WTC11 (cell line): ENCODE measurements around the gene SSH2. TPM values are rescaled to one million over a fixed set of nuclear protein-coding genes. Genes with fewer than 3 reads are reported as not detected.

Experiments
- ATAC-seq: fragments of 200-7000 bp; cut with Tn5 transposase; 2 replicates; pipeline ENCODE4 v1.10.0; 2021; ENCODE audit warnings: mild to moderate bottlenecking, moderate library complexity
- CTCF ChIA-PET: fragments of 300-600 bp; sonication (Branson Sonifier 250); formaldehyde crosslinking; loops from one replicate; lab custom pipeline; 2021; ENCODE audit warnings: antibody characterized with exemption; lab: Charles Lee
- POLR2A ChIA-PET: fragments of 350-600 bp; sonication (Branson Sonifier 250); formaldehyde crosslinking; loops from one replicate; lab custom pipeline; 2021; ENCODE audit warnings: antibody characterized with exemption; lab: Charles Lee
- DNase-seq: peaks from one replicate; pipeline ENCODE4 v3.0.0; 2021; ENCODE audit warnings: low spot score
- H3K27ac Mint-ChIP-seq: 2 replicates; pipeline ENCODE4 v1.8.0; 2021; ENCODE audit warnings: mixed read lengths
- H3K27me3 Mint-ChIP-seq: 2 replicates; pipeline ENCODE4 v1.8.0; 2021; ENCODE audit warnings: low read depth, mild to moderate bottlenecking, moderate library complexity, mixed read lengths
- H3K36me3 Mint-ChIP-seq: 2 replicates; pipeline ENCODE4 v1.8.0; 2021; ENCODE audit warnings: mixed read lengths
- H3K4me1 Mint-ChIP-seq: 2 replicates; pipeline ENCODE4 v1.8.0; 2022; ENCODE audit warnings: mixed read lengths
- H3K4me3 Mint-ChIP-seq: 2 replicates; pipeline ENCODE4 v1.8.0; 2021; ENCODE audit warnings: mild to moderate bottlenecking, moderate library complexity, mixed read lengths
- H3K9me3 Mint-ChIP-seq: 2 replicates; pipeline ENCODE4 v1.8.0; 2021; ENCODE audit warnings: mixed read lengths
- E2F4 ChIP-seq: sonication (generic); formaldehyde crosslinking; IDR thresholded peaks from 2 replicates; pipeline ENCODE4 v1.8.1; 2022; ENCODE audit warnings: low read depth, mild to moderate bottlenecking, moderate library complexity, missing genetic modification reagents, borderline replicate concordance
- ERG ChIP-seq: fragments of 250-450 bp; sonication (Bioruptor Pico); IDR thresholded peaks from 2 replicates; pipeline ENCODE4 v1.8.0; 2021; ENCODE audit warnings: mild to moderate bottlenecking
- ESRRA ChIP-seq: sonication (generic); formaldehyde crosslinking; IDR thresholded peaks from 2 replicates; pipeline ENCODE4 v1.8.1; 2022; ENCODE audit warnings: mild to moderate bottlenecking, missing genetic modification reagents, borderline replicate concordance
- GABPB1 ChIP-seq: sonication (generic); formaldehyde crosslinking; IDR thresholded peaks from 2 replicates; pipeline ENCODE4 v1.8.1; 2023; ENCODE audit warnings: mild to moderate bottlenecking, missing genetic modification reagents
- KAT7 ChIP-seq: sonication (generic); formaldehyde crosslinking; IDR thresholded peaks from 2 replicates; pipeline ENCODE4 v1.8.1; 2023; ENCODE audit warnings: missing genetic modification reagents, mild to moderate bottlenecking, borderline replicate concordance
- NFATC4 ChIP-seq: fragments of 250-450 bp; sonication (Bioruptor Pico); IDR thresholded peaks from 2 replicates; pipeline ENCODE4 v1.9.0; 2021; ENCODE audit warnings: mild to moderate bottlenecking
- NFE2L1 ChIP-seq: sonication (generic); formaldehyde crosslinking; IDR thresholded peaks from 2 replicates; pipeline ENCODE4 v1.8.1; 2023; ENCODE audit warnings: missing genetic modification reagents
- RELA ChIP-seq: sonication (generic); formaldehyde crosslinking; IDR thresholded peaks from 2 replicates; pipeline ENCODE4 v1.8.1; 2022; ENCODE audit warnings: missing genetic modification reagents, mild to moderate bottlenecking, borderline replicate concordance
- SMAD4 ChIP-seq: sonication (generic); formaldehyde crosslinking; IDR thresholded peaks from 2 replicates; pipeline ENCODE4 v1.8.0; 2022; ENCODE audit warnings: mild to moderate bottlenecking, missing genetic modification reagents
- SOX15 ChIP-seq: fragments of 250-450 bp; sonication (Bioruptor Pico); IDR thresholded peaks from 2 replicates; pipeline ENCODE4 v1.9.0; 2021; ENCODE audit warnings: mild to moderate bottlenecking
- TEAD1 ChIP-seq: sonication (generic); formaldehyde crosslinking; IDR thresholded peaks from 2 replicates; pipeline ENCODE4 v1.8.0; 2022; ENCODE audit warnings: mild to moderate bottlenecking, missing genetic modification reagents
- TEAD4 ChIP-seq: sonication (generic); formaldehyde crosslinking; IDR thresholded peaks from 2 replicates; pipeline ENCODE4 v1.8.0; 2022; ENCODE audit warnings: mild to moderate bottlenecking, missing genetic modification reagents
- ZNF138 ChIP-seq: sonication (generic); formaldehyde crosslinking; conservative IDR thresholded peaks from 2 replicates; pipeline ENCODE4 v1.8.1; 2022; ENCODE audit warnings: mild to moderate bottlenecking, moderate library complexity, missing genetic modification reagents
- ZNF263 ChIP-seq: sonication (generic); formaldehyde crosslinking; IDR thresholded peaks from 2 replicates; pipeline ENCODE4 v1.8.1; 2022; ENCODE audit warnings: low read depth, mild to moderate bottlenecking, moderate library complexity, missing genetic modification reagents
- ZNF317 ChIP-seq: sonication (generic); formaldehyde crosslinking; IDR thresholded peaks from 2 replicates; pipeline ENCODE4 v1.8.1; 2023; ENCODE audit warnings: low read depth, mild to moderate bottlenecking, moderate library complexity, missing genetic modification reagents, borderline replicate concordance
- total RNA-seq: library from RNA; stranded (reverse); gene quantifications from 3 replicates; pipeline ENCODE4 v1.2.3, GENCODE V29; 2021
- TF ChIP-seq, protein P1 (sequence below): sonication (generic); formaldehyde crosslinking; IDR thresholded peaks from 2 replicates; pipeline ENCODE4 v1.8.0; 2022; ENCODE audit warnings: mild to moderate bottlenecking, missing genetic modification reagents
- TF ChIP-seq, protein P2 (sequence below): sonication (generic); formaldehyde crosslinking; IDR thresholded peaks from 2 replicates; pipeline ENCODE4 v1.8.1; 2022; ENCODE audit warnings: mild to moderate bottlenecking, missing genetic modification reagents, moderate library complexity, borderline replicate concordance
- TF ChIP-seq, protein P3 (sequence below): sonication (generic); formaldehyde crosslinking; IDR thresholded peaks from 2 replicates; pipeline ENCODE4 v1.8.1; 2022; ENCODE audit warnings: mild to moderate bottlenecking, moderate library complexity, missing genetic modification reagents
- TF ChIP-seq, protein P4 (sequence below): sonication (generic); formaldehyde crosslinking; conservative IDR thresholded peaks from 2 replicates; pipeline ENCODE4 v1.8.1; 2022; ENCODE audit warnings: mild to moderate bottlenecking, missing genetic modification reagents

SSH2 gene
- total RNA-seq, 1 experiment from 2014 or later = 14.3 TPM

- no peak overlapping the region for H3K27ac Mint-ChIP-seq
- no peaks in the 10 kb centered on the region for H3K36me3 Mint-ChIP-seq
- ChIA-PET POLR2A (interaction anchor here (0.6 kb wide), 1 partner anchor 185 kb away, joined by 6 read pairs; no protein-coding TSS in a partner anchor), CTCF (interaction anchor here (1.0 to 4.6 kb wide), 12 partner anchors 9 to 497 kb away, joined by 3 to 85 read pairs (median 6); partner anchors contain the start of gene ABHD15)
- H3K9me3 Mint-ChIP-seq = no peaks in the 10 kb centered on the region
- H3K27me3 Mint-ChIP-seq = no peaks in the 10 kb centered on the region
- no peak overlapping the region for H3K4me3 Mint-ChIP-seq
- DNase-seq = no peak
- peaks cover 51% of the 10 kb centered on the region for H3K4me1 Mint-ChIP-seq
- TF ChIP-seq ESRRA (CRISPR knock-in tag) (no peak), RELA (no peak)
- no peak; the same call in 1 of the 2 replicates for ATAC-seq
Measured at GRCh38 chr17:29596811-29597210, 333.2 kb downstream of the SSH2 start.

DNA sequence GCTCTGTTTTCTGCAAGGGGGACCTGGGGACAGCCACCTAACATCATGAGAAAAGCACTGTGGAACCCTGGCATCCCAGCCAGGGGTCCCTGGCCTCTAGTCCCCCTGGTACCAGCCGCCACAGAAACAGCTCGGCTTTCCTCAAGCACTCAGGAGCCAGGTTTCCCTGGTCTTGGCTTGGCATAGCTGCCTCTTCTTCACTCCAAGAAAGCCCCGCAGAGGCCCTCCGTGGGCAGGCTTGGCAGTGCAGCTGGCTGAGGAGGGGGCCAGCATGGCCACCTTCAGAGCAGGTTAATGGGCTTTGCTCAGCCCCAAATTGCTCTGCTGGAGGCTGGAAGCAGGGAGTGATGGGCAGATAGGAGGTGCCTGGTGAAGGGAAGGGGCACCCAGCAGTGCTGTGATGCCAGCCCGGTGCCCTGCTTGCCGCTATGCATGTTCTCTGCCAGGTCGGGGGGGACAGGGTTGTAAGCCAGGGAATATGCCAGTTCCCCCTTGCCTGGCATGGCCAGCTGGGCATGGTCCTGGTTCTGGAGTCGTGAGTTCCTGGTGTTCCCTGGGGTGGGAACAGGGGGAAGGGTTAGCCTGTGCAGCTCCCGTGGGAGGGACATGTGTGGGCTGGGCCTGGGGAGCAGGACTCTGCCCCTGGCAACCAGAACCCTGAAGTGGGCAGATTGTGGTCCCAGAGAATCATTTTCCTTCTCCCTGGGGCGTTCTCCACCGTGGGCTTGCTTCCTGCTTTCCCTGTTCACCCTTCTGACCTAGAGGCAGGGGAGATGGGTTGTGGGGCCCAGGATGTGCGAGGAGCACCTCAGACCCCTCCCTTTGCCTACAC is 333.9 kb downstream of the SSH2 start:
- ChIA-PET CTCF (interaction anchor here (0.6 to 4.6 kb wide), 6 partner anchors 11 to 227 kb away, joined by 3 to 85 read pairs (median 4); no protein-coding TSS in a partner anchor), POLR2A (no interaction called here)
- Mint-ChIP-seq H3K27me3 (no peaks in the 10 kb centered on the region), H3K27ac (no peak overlapping the region), H3K9me3 (no peaks in the 10 kb centered on the region), H3K4me3 (no peak overlapping the region), H3K4me1 (peaks cover 51% of the 10 kb centered on the region), H3K36me3 (no peaks in the 10 kb centered on the region)
- ATAC-seq = no peak
- TF ChIP-seq, protein P1, sequence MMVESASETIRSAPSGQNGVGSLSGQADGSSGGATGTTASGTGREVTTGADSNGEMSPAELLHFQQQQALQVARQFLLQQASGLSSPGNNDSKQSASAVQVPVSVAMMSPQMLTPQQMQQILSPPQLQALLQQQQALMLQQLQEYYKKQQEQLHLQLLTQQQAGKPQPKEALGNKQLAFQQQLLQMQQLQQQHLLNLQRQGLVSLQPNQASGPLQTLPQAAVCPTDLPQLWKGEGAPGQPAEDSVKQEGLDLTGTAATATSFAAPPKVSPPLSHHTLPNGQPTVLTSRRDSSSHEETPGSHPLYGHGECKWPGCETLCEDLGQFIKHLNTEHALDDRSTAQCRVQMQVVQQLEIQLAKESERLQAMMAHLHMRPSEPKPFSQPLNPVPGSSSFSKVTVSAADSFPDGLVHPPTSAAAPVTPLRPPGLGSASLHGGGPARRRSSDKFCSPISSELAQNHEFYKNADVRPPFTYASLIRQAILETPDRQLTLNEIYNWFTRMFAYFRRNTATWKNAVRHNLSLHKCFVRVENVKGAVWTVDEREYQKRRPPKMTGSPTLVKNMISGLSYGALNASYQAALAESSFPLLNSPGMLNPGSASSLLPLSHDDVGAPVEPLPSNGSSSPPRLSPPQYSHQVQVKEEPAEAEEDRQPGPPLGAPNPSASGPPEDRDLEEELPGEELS (CRISPR knock-in tag) = no peak
- no peak for TF ChIP-seq ZNF263 (CRISPR knock-in tag)
- TF ChIP-seq KAT7 (CRISPR knock-in tag) = no peak
- no peak for TF ChIP-seq NFE2L1 (CRISPR knock-in tag)
- no peak for DNase-seq

GRCh38 chr17:29595107-29595942 is 334.7 kb downstream of the SSH2 start:
- Mint-ChIP-seq H3K27me3 (no peaks in the 10 kb centered on the region; the same call in 1 of the 2 replicates), H3K36me3 (no peaks in the 10 kb centered on the region), H3K9me3 (no peaks in the 10 kb centered on the region), H3K27ac (no peak overlapping the region), H3K4me3 (no peak overlapping the region), H3K4me1 (peaks cover 57% of the 10 kb centered on the region)
- POLR2A ChIA-PET = no interaction called here
- no peak for DNase-seq
- no peak for ATAC-seq
- CTCF ChIA-PET = interaction anchor here (0.8 to 4.6 kb wide), 7 partner anchors 11 to 226 kb away, joined by 3 to 85 read pairs (median 9); no protein-coding TSS in a partner anchor
- TF ChIP-seq ERG (CRISPR knock-in tag) = no peak
- no peak for TF ChIP-seq NFATC4
- TF ChIP-seq ZNF317 (CRISPR knock-in tag) = no peak
- TF ChIP-seq, protein P2, sequence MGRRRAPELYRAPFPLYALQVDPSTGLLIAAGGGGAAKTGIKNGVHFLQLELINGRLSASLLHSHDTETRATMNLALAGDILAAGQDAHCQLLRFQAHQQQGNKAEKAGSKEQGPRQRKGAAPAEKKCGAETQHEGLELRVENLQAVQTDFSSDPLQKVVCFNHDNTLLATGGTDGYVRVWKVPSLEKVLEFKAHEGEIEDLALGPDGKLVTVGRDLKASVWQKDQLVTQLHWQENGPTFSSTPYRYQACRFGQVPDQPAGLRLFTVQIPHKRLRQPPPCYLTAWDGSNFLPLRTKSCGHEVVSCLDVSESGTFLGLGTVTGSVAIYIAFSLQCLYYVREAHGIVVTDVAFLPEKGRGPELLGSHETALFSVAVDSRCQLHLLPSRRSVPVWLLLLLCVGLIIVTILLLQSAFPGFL (CRISPR knock-in tag) = no peak
- TF ChIP-seq TEAD4 (CRISPR knock-in tag) = no peak
- no peak for TF ChIP-seq SMAD4
- TF ChIP-seq, protein P3, sequence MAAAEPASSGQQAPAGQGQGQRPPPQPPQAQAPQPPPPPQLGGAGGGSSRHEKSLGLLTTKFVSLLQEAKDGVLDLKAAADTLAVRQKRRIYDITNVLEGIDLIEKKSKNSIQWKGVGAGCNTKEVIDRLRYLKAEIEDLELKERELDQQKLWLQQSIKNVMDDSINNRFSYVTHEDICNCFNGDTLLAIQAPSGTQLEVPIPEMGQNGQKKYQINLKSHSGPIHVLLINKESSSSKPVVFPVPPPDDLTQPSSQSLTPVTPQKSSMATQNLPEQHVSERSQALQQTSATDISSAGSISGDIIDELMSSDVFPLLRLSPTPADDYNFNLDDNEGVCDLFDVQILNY (CRISPR knock-in tag) = no peak
- no peak for TF ChIP-seq E2F4 (CRISPR knock-in tag)
- no peak for TF ChIP-seq ZNF138
- TF ChIP-seq NFE2L1 (CRISPR knock-in tag) = no peak
- TF ChIP-seq, protein P4, sequence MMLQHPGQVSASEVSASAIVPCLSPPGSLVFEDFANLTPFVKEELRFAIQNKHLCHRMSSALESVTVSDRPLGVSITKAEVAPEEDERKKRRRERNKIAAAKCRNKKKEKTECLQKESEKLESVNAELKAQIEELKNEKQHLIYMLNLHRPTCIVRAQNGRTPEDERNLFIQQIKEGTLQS (CRISPR knock-in tag) = no peak
- TF ChIP-seq TEAD1 = no peak
- TF ChIP-seq GABPB1 = no peak
- TF ChIP-seq, protein P1 (CRISPR knock-in tag) = no peak
- no peak for TF ChIP-seq SOX15
